Stimulated activated CD8-positive, alpha-beta memory T cell treated with anti-CD3 and anti-CD28 coated beads, Interleukin-7, amount 100 ng/mL, for 24 hours (primary cell): ENCODE data around the gene FBXO9.

ENCODE experiments used
- DNase-seq: peaks from one replicate; pipeline ENCODE4 v3.0.0-alpha.2; 2020; ENCODE audit warnings: low read depth

Gene FBXO9

GRCh38 chr6:53095270-53095669 lies 30.1 kb downstream of the FBXO9 start:
- DNase-seq, result no peak

GRCh38 chr6:53095716-53096115 lies 30.5 kb downstream of the FBXO9 start:
- DNase-seq, result no peak

- DNase-seq, result no peak
These were observed 35.4 kb downstream of the FBXO9 start for GRCh38 chr6:53100561-53100960.

GRCh38 chr6:53101006-53101405 lies 35.8 kb downstream of the FBXO9 start:
- DNase-seq, result no peak

GRCh38 chr6:53103993-53104675 lies 38.9 kb downstream of the FBXO9 start:
- no peak for DNase-seq

- no peak for DNase-seq
These were observed 39.7 kb downstream of the FBXO9 start for GRCh38 chr6:53104916-53105315.

GRCh38 chr6:53107091-53107490 lies 41.9 kb downstream of the FBXO9 start:
- DNase-seq, result no peak

GRCh38 chr6:53109612-53110011 lies 44.4 kb downstream of the FBXO9 start:
- DNase-seq, result no peak

GRCh38 chr6:53111865-53112264 lies 46.7 kb downstream of the FBXO9 start:
- no peak for DNase-seq

GRCh38 chr6:53112404-53112803 lies 47.2 kb downstream of the FBXO9 start:
- DNase-seq, result no peak

- no peak for DNase-seq
These were observed 47.7 kb downstream of the FBXO9 start for GRCh38 chr6:53112871-53113270.

GRCh38 chr6:53113742-53114141 lies 48.5 kb downstream of the FBXO9 start:
- DNase-seq, result no peak

- DNase-seq, result no peak
These were observed 49.9 kb downstream of the FBXO9 start for GRCh38 chr6:53115113-53115512.

- no peak for DNase-seq
These were observed 50.5 kb downstream of the FBXO9 start for GRCh38 chr6:53115741-53116140.

- no peak for DNase-seq
These were observed 54.1 kb downstream of the FBXO9 start for GRCh38 chr6:53119349-53119748.

- no peak for DNase-seq
These were observed 54.7 kb downstream of the FBXO9 start for GRCh38 chr6:53119772-53120409.

- DNase-seq, result no peak
These were observed 59.1 kb downstream of the FBXO9 start for GRCh38 chr6:53124131-53124800.

- DNase-seq, result no peak
These were observed 60.1 kb downstream of the FBXO9 start for GRCh38 chr6:53125276-53125675.

- DNase-seq, result no peak
These were observed 63.6 kb downstream of the FBXO9 start for GRCh38 chr6:53128842-53129241.

GRCh38 chr6:53130569-53131290 lies 65.5 kb downstream of the FBXO9 start:
- no peak for DNase-seq

- no peak for DNase-seq
These were observed 68.8 kb downstream of the FBXO9 start for GRCh38 chr6:53133961-53134360.

GRCh38 chr6:53134601-53135235 lies 69.5 kb downstream of the FBXO9 start:
- DNase-seq, result no peak
